ENCODE results near the gene CDC42SE1.
A peak's percentile ranks its signal among the peaks of the same experiment; 100 is the strongest.

The CDC42SE1 gene

GRCh38 chr1:151005729-151006319 lies 53.6 kb downstream of the CDC42SE1 start:
- peaks cover 32% of the 10 kb centered on the region for H3K79me2 ChIP-seq (ENCODE audit: insufficient read depth, low read length)
- no peaks in the 10 kb centered on the region for H3K9me2 ChIP-seq (replicated peaks; ENCODE audit: low read depth, low read length)
- TF ChIP-seq CTCF (conservative IDR thresholded peaks at IDR 0.05; ENCODE audit: low read length) (no peak), EZH2phosphoT487 (IDR thresholded peaks at IDR 0.05; ENCODE audit: borderline replicate concordance) (no peak)
- H3F3A ChIP-seq (ENCODE audit: low read depth): peaks cover 4% of the 10 kb centered on the region; the same call in 1 of the 2 replicates
- peak overlapping the region; percentile 81 for H3K9ac ChIP-seq (ENCODE audit: low read depth, low read length, poor library complexity, severe bottlenecking)
- H3K27me3 ChIP-seq (ENCODE audit: insufficient read depth, low read length, poor library complexity, severe bottlenecking): no peaks in the 10 kb centered on the region
- H4K20me1 ChIP-seq (ENCODE audit: insufficient read depth, low read length, poor library complexity, severe bottlenecking): no peaks in the 10 kb centered on the region
- H3K4me1 ChIP-seq (ENCODE audit: insufficient read depth, low read length, poor library complexity, severe bottlenecking): peaks cover 63% of the 10 kb centered on the region
- H3K4me2 ChIP-seq (ENCODE audit: low read depth, low read length, poor library complexity, severe bottlenecking): peak overlapping the region; percentile 94
- peak overlapping the region; percentile 76 for H3K4me3 ChIP-seq (ENCODE audit: low read length, poor library complexity, severe bottlenecking)
- H2AFZ ChIP-seq (ENCODE audit: low read length): peak overlapping the region; percentile 91; the same call in 1 of the 2 replicates
- H3K36me3 ChIP-seq (ENCODE audit: insufficient read depth, low read length): no peaks in the 10 kb centered on the region
- no peaks in the 10 kb centered on the region for H3K9me3 ChIP-seq (ENCODE audit: insufficient read depth, low read depth, low read length)

GRCh38 chr1:151003180-151003579 lies 56.2 kb downstream of the CDC42SE1 start:
- peak overlapping the region; percentile 41 for H3K4me3 ChIP-seq (ENCODE audit: low read length, poor library complexity, severe bottlenecking)
- peaks cover 47% of the 10 kb centered on the region for H3K4me1 ChIP-seq (ENCODE audit: insufficient read depth, low read length, poor library complexity, severe bottlenecking)
- peak overlapping the region; percentile 68 for H3K4me2 ChIP-seq (ENCODE audit: low read depth, low read length, poor library complexity, severe bottlenecking)
- no peaks in the 10 kb centered on the region for H3K9me2 ChIP-seq (replicated peaks; ENCODE audit: low read depth, low read length)
- H3K9me3 ChIP-seq (ENCODE audit: insufficient read depth, low read depth, low read length): no peaks in the 10 kb centered on the region
- peaks cover 8% of the 10 kb centered on the region for H3K79me2 ChIP-seq (ENCODE audit: insufficient read depth, low read length)
- H3K36me3 ChIP-seq (ENCODE audit: insufficient read depth, low read length): no peaks in the 10 kb centered on the region
- H2AFZ ChIP-seq (ENCODE audit: low read length): no peak overlapping the region
- peak overlapping the region; percentile 15 for H3K9ac ChIP-seq (ENCODE audit: low read depth, low read length, poor library complexity, severe bottlenecking)
- H3K27me3 ChIP-seq (ENCODE audit: insufficient read depth, low read length, poor library complexity, severe bottlenecking): no peaks in the 10 kb centered on the region
- peaks cover 2% of the 10 kb centered on the region; the same call in 1 of the 2 replicates for H3F3A ChIP-seq (ENCODE audit: low read depth)
- H4K20me1 ChIP-seq (ENCODE audit: insufficient read depth, low read length, poor library complexity, severe bottlenecking): no peaks in the 10 kb centered on the region
- TF ChIP-seq CTCF (conservative IDR thresholded peaks at IDR 0.05; ENCODE audit: low read length) (no peak), EZH2phosphoT487 (IDR thresholded peaks at IDR 0.05; ENCODE audit: borderline replicate concordance) (no peak)

- Histone ChIP-seq H3F3A (ENCODE audit: low read depth) (peaks cover under 1% of the 10 kb centered on the region; the same call in 1 of the 2 replicates), H3K27me3 (ENCODE audit: insufficient read depth, low read length, poor library complexity, severe bottlenecking) (no peaks in the 10 kb centered on the region), H3K9ac (ENCODE audit: low read depth, low read length, poor library complexity, severe bottlenecking) (peak overlapping the region; percentile 15), H2AFZ (ENCODE audit: low read length) (no peak overlapping the region), H3K4me1 (ENCODE audit: insufficient read depth, low read length, poor library complexity, severe bottlenecking) (peaks cover 42% of the 10 kb centered on the region), H4K20me1 (ENCODE audit: insufficient read depth, low read length, poor library complexity, severe bottlenecking) (no peaks in the 10 kb centered on the region), H3K4me2 (ENCODE audit: low read depth, low read length, poor library complexity, severe bottlenecking) (peak overlapping the region; percentile 68), H3K79me2 (ENCODE audit: insufficient read depth, low read length) (peaks cover 8% of the 10 kb centered on the region), H3K9me3 (ENCODE audit: insufficient read depth, low read depth, low read length) (no peaks in the 10 kb centered on the region), H3K4me3 (ENCODE audit: low read length, poor library complexity, severe bottlenecking) (peak overlapping the region; percentile 41), H3K9me2 (replicated peaks; ENCODE audit: low read depth, low read length) (no peaks in the 10 kb centered on the region), H3K36me3 (ENCODE audit: insufficient read depth, low read length) (no peaks in the 10 kb centered on the region)
- TF ChIP-seq EZH2phosphoT487 (IDR thresholded peaks at IDR 0.05; ENCODE audit: borderline replicate concordance) (no peak), CTCF (conservative IDR thresholded peaks at IDR 0.05; ENCODE audit: low read length) (no peak)
These were observed 56.8 kb downstream of the CDC42SE1 start for GRCh38 chr1:151002611-151003010.
